ENCODE results near the gene RPTOR. TPM values are rescaled to one million over a fixed set of nuclear protein-coding genes. Genes with fewer than 3 reads are reported as not detected.
A peak's percentile ranks its signal among the peaks of the same experiment; 100 is the strongest.

Gene RPTOR
- total RNA-seq, 3 donors from 2014 or later (not counting 1 experiment from before 2014, with no cell fraction given) = 49.2 to 63.6 (median 55.4) TPM

DNA sequence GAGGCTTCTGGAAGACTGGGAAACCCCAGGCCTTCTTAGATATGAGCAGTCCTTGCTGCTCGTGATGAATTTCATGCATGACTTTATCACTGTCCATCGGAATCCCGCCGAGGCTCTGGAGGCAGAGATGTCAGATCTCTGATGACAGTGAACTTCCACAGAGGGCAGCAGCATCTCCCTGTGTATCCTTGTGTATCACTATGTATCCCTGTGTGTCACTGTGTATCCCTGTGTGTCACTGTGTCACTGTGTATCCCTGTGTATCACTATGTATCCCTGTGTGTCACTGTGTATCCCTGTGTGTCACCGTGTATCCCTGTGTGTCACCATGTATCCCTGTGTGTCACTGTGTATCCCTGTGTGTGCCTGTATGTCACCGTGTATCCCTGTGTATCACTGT lies 286.9 kb downstream of the RPTOR start:
- intact Hi-C loops (cut with micrococcal nuclease) = no loop called here

DNA sequence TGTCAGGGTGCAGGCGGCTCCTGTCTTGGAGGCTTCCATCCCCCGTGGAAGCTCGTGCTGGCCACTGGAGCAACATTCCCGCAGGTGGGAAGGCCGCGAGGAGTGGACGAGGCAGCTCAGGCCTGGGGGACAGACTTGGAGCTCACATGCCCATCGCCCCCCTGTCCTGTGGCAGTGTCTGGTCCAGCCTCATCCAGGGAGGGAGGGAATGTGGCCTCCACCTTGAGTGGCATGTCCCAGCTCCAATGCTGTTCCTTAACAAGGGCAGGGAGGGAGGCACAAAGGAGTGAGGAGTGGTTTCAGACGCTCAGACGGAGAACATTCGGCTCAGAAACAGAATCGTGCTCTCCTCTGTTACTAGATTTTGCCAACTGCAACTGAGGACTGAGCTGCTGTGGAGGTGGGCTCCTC lies 287.6 kb downstream of the RPTOR start:
- Mint-ChIP-seq H3K9me3 (no peaks in the 10 kb centered on the region), H3K4me3 (peak overlapping the region; percentile 90), H3K36me3 (no peaks in the 10 kb centered on the region), H3K27ac (peak overlapping the region; percentile 95 to 98), H3K27me3 (ENCODE audit: low read depth in 2 of 2) (no peaks in the 10 kb centered on the region), H3K4me1 (peaks cover 19 to 31% of the 10 kb centered on the region in 2 donors)
- TF ChIP-seq, protein P1, sequence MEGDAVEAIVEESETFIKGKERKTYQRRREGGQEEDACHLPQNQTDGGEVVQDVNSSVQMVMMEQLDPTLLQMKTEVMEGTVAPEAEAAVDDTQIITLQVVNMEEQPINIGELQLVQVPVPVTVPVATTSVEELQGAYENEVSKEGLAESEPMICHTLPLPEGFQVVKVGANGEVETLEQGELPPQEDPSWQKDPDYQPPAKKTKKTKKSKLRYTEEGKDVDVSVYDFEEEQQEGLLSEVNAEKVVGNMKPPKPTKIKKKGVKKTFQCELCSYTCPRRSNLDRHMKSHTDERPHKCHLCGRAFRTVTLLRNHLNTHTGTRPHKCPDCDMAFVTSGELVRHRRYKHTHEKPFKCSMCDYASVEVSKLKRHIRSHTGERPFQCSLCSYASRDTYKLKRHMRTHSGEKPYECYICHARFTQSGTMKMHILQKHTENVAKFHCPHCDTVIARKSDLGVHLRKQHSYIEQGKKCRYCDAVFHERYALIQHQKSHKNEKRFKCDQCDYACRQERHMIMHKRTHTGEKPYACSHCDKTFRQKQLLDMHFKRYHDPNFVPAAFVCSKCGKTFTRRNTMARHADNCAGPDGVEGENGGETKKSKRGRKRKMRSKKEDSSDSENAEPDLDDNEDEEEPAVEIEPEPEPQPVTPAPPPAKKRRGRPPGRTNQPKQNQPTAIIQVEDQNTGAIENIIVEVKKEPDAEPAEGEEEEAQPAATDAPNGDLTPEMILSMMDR (IDR thresholded peaks at IDR 0.05) = no peak
- Histone ChIP-seq H3K27ac (ENCODE audit: low read length) (peak overlapping the region; percentile 83), H3K4me3 (ENCODE audit: low read length) (peak overlapping the region; percentile 52), H3K27me3 (ENCODE audit: control insufficient read depth, insufficient read depth, low read length) (no peaks in the 10 kb centered on the region), H3K9me3 (ENCODE audit: control insufficient read depth, insufficient read depth, low read length) (no peaks in the 10 kb centered on the region), H3K4me1 (ENCODE audit: control insufficient read depth, insufficient read depth, low read length) (peaks cover 16% of the 10 kb centered on the region), H3K36me3 (ENCODE audit: control insufficient read depth, insufficient read depth, low read length) (no peaks in the 10 kb centered on the region)
- ATAC-seq (no peak), DNase-seq (no peak)
- 78% methylated on average over 12 of the region's 12 CpGs for WGBS (ENCODE audit: insufficient coverage)
- intact Hi-C loops (cut with micrococcal nuclease) = no loop called here

More for the DNA sequence above, 286.9 kb downstream of the RPTOR start:
- Mint-ChIP-seq H3K9me3 (no peaks in the 10 kb centered on the region), H3K4me3 (peak overlapping the region; percentile 90), H3K4me1 (peaks cover 19 to 31% of the 10 kb centered on the region in 2 donors), H3K27me3 (ENCODE audit: low read depth in 2 of 2) (no peaks in the 10 kb centered on the region), H3K36me3 (no peaks in the 10 kb centered on the region), H3K27ac (peak overlapping the region; percentile 95 to 98)
- ATAC-seq (no peak), DNase-seq (no peak)
- Histone ChIP-seq H3K9me3 (ENCODE audit: control insufficient read depth, insufficient read depth, low read length) (no peaks in the 10 kb centered on the region), H3K27ac (ENCODE audit: low read length) (no peak overlapping the region), H3K4me3 (ENCODE audit: low read length) (no peak overlapping the region), H3K27me3 (ENCODE audit: control insufficient read depth, insufficient read depth, low read length) (no peaks in the 10 kb centered on the region), H3K36me3 (ENCODE audit: control insufficient read depth, insufficient read depth, low read length) (no peaks in the 10 kb centered on the region), H3K4me1 (ENCODE audit: control insufficient read depth, insufficient read depth, low read length) (peaks cover 16% of the 10 kb centered on the region)
- TF ChIP-seq, protein P1 (IDR thresholded peaks at IDR 0.05) = no peak
- WGBS (ENCODE audit: insufficient coverage) = 97% methylated on average over 6 of the region's 6 CpGs

DNA sequence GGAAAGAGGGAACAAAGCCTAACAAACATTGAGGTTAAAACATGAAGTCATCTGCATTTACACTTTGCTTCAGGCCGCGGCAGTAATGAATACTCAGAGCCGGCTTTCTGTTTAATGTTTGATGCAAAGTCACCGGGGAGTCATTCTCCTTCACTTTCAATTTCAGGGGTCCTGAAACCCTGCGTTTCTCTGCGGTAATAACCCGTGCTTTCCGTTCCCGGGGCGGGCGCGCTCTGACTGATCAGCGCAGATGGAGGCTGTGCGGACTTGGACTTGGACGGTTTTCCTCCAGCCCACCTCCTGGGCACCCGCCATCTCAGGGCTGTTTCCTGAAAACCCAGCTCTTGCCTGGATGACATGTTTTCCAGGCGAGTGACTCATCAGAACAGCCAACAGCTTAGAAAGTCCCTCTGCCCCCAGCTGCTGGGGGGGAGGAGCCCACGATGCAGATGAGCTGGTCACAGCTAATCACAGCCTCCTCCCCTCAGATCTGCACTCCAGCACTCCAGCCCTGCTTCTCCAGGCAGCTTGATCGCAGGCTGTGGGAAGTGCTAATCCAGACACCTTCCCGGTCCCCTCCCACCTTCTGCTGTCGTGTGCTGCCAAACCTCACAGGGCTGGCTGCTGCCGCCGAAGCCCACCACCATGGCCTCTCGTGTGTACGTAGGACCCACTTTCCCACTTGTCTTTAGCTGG lies 288.4 kb downstream of the RPTOR start:
- peak overlapping the region; percentile 95 to 98 for H3K27ac Mint-ChIP-seq
- WGBS (ENCODE audit: insufficient coverage) = 8% methylated on average over 25 of the region's 25 CpGs
- H3K9me3 Mint-ChIP-seq = no peaks in the 10 kb centered on the region
- Histone ChIP-seq H3K27me3 (ENCODE audit: control insufficient read depth, insufficient read depth, low read length) (no peaks in the 10 kb centered on the region), H3K4me3 (ENCODE audit: low read length) (peak overlapping the region; percentile 52), H3K36me3 (ENCODE audit: control insufficient read depth, insufficient read depth, low read length) (no peaks in the 10 kb centered on the region), H3K27ac (ENCODE audit: low read length) (peak overlapping the region; percentile 83), H3K4me1 (ENCODE audit: control insufficient read depth, insufficient read depth, low read length) (peaks cover 16% of the 10 kb centered on the region), H3K9me3 (ENCODE audit: control insufficient read depth, insufficient read depth, low read length) (no peaks in the 10 kb centered on the region)
- ATAC-seq (peak; percentile 89 to 94 (median 91)), DNase-seq (peak; percentile 76 to 84)
- intact Hi-C loops (cut with micrococcal nuclease) = loop anchor here (1.0 kb wide), 1 partner anchor 23 kb away; no protein-coding TSS in a partner anchor
- H3K27me3 Mint-ChIP-seq (ENCODE audit: low read depth in 2 of 2) = no peaks in the 10 kb centered on the region
- TF ChIP-seq, protein P1 (IDR thresholded peaks at IDR 0.05) = no peak
- peak overlapping the region; percentile 90 for H3K4me3 Mint-ChIP-seq
- peaks cover 19 to 31% of the 10 kb centered on the region in 2 donors for H3K4me1 Mint-ChIP-seq
- H3K36me3 Mint-ChIP-seq = no peaks in the 10 kb centered on the region
